GM18858 (cell line): ENCODE results near the gene COMTD1.
"Not testable (repeated sequence)": the region's sequence is repeated elsewhere in the genome, so short reads cannot be mapped to it uniquely, and the experiment has no call there.

ENCODE experiments used
- ATAC-seq: cut with Tn5 transposase; IDR thresholded peaks from one replicate; pipeline ENCODE4 v1.9.1; 2021; ENCODE audit not compliant: unreplicated experiment

The COMTD1 gene

DNA sequence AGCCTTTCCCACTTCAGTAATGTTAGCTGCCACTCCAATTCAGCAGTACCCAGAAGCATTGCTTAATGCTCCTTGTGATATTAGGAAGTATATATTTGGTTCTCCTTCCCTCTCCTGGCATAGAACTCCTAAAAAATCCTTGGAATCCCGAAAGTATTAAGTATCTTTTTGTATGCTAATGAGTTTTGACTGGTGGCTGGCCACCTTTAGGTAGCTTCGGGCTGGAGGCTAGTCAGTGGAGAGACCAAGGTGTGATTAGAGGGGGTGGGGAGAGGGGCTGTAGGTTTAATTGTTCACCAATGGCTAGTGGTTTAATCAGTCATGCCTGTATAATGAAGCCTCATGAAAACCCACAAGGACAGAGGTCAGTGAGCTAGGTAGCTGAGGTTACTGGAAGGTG lies 12.2 kb downstream of the COMTD1 start:
- ATAC-seq: no peak

DNA sequence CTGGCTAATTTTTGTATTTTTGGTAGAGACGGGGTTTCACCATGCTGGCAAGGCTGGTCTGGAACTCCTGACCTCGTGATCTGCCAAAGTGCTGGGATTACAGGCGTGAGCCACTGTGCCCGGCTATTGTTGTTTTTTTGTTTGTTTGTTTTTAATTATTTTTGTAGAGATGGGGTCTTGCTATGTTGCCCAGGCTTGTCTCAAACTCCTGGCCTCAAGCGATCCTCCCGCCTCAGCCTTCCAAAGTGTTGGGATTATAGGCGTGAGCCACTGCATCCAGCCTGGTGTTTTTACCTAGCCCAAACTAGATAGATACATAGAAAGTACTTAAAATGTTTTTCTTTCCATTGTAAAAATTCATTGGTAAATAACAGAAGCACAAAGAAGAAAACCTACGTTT lies 14.3 kb downstream of the COMTD1 start:
- ATAC-seq: not testable (repeated sequence)

DNA sequence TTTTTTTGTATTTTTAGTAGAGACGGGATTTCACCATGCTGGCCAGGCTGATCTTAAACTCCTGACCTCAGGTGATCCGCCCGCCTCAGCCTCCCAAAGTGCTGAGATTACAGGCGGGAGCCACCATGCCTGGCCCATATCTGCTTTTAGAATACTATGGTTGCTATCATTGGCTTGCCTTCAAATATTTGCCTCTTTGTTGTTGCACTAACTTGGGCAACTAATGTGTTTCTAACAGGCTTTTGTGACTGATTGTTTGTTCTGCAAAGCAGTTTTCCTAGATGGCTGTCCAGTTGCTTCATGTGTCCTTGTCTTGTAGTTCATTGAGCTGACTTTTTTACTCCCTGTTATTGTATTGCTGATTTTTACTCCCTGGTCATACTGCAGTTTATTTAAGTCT lies 15.5 kb downstream of the COMTD1 start:
- no peak for ATAC-seq

DNA sequence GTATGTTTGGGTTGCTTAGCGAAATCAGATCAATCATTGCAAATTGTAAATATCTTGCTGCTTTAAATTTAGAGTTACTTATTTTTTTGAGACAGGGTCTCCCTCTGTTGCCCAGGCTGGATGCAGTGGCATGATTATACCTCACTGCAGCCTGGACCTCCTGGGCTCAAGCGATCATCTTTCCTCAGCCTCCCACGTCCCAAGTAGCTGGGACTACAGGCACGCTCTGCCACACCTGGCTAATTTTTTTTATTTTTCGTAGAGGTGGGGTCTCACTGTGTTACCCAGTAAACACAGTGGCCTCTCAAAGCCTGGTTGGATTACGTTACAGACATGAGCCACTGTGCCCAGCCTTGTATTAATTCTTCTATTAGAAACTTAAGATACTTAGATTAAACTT lies 23.4 kb downstream of the COMTD1 start:
- no peak for ATAC-seq

DNA sequence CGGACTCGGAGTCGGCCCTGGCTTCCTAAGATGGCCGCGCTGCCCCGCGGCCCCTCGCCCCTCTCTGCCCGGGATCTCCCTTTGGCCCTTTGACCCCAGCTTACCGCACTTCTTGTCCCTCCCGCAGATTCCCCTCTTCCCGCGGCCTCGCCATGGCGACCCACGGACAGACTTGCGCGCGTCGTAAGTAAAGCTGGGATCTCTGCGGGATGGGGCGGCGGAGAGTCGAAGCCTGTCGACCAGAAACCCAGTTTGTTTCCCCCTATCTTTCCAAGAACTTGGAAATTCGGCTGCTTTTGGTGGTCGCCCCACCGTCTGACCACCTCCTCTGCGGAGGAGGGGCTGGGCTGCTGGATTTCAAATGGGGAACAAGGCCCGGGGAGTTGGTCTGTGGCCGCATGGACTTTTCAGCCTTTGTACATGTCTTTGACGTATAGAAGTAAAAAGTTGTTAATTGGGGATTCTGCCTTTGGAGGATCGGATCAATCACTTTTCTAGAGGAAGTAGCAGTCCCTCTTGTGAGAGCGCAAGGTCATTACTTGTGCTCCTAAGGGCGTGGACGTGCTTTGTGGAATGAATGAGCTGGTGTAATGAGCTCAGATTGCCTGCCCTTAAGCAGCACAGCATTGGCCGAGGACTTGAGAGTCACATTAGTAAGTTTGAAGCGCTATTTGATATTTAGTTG lies 24.6 kb downstream of the COMTD1 start:
- no peak for ATAC-seq

DNA sequence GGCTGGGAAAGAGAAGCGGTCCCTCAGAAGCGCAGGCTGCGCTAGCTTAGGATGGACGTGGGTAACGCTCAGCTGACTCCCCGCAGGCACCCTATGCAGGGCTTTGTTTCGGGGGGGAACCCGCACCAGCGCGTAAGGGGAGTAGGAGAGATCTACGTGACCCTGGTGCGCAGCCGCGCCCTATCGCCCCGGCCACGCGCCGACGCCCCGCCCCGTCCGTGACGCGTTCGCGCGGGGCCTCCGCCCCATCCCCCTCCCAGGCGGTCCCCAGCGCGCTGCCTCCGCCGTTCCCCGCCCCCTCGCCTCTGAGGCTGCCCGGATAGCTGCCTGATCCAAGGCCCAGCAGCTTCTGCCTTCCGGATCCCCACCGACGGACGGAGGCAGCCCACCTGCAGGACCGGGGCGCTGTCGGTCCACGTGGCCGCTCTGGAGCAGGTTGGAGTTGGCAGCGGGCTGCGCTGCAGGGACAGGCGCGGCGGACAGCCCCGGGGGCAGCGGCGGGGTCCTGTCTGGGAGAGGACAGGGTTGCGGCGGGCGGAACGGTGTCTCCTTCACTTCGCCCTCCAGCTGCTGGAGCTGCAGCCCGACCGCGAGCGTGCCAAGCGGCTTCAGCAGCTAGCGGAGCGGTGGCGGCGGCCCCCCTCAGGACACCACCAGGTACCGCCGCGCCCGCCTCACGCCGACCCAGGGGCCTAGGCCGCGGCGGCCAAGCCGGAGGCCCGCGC lies 25.3 kb downstream of the COMTD1 start, which contains the start of gene VDAC2:
TSS of gene VDAC2 (plus strand) at position 515 of the 725 bp plus-strand sequence. CDS start 363 bp downstream, outside the sequence.
- ATAC-seq: peak; percentile 53

- ATAC-seq: peak; percentile 30
These were observed 25.9 kb downstream of the COMTD1 start for GRCh38 chr10:75209921-75210281.

GRCh38 chr10:75209086-75209920 lies 26.5 kb downstream of the COMTD1 start:
- no peak for ATAC-seq

DNA sequence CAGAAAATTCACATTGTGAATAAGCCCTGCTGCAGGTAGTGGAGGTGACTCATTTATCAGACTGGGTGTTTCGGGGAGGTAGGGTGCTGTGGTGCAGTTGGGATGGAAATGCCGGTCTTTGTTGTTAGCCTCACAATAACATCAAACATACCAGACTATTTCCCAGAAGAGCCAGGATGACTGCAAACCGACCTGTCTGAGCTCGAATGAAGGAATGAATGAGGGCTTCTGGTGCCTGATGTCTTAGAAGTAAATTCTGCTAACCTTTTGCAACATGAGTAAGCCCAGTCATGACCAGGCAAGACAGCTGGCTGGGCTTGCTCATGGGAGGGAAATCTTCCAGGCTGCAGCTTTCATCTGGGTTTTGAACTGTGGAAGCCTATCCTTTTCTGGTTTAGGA lies 27.6 kb downstream of the COMTD1 start:
- no peak for ATAC-seq

DNA sequence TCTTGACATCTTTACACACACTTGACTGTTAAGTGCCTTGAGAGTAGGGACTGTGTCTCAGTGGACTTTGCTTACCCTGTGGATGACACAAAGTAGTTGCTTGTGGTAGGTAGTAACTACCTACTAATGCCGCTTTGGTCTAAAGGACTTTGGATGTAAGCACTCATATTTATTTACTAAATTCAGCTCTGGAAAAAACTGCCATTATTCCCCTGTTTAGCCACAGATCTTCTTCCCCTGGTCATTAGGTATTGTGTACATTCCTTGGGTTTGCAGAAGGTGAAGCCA lies 28.0 kb downstream of the COMTD1 start:
- ATAC-seq: no peak

GRCh38 chr10:75207079-75207856 lies 28.5 kb downstream of the COMTD1 start:
- ATAC-seq: no peak

DNA sequence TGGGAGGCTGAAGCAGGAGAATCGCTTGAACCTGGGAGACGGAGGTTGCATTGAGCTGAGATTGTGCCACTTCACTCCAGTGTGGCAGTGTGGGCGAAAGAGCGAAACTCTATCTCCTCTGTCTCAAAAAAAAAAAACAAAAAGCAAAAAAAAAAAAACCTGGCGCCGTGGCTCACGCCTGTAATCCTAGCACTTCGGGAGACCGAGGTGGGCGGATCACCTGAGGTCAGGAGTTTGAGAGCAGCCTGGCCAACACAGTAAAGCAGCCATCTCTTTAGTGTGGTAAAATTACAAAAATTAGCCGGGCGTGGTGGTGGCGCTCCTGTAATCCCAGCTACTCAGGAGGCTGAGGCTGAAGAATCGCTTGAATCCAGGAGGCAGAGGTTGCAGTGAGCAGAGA lies 29.1 kb downstream of the COMTD1 start:
- ATAC-seq: not testable (repeated sequence)

GRCh38 chr10:75205908-75206307 lies 29.8 kb downstream of the COMTD1 start:
- ATAC-seq: no peak

DNA sequence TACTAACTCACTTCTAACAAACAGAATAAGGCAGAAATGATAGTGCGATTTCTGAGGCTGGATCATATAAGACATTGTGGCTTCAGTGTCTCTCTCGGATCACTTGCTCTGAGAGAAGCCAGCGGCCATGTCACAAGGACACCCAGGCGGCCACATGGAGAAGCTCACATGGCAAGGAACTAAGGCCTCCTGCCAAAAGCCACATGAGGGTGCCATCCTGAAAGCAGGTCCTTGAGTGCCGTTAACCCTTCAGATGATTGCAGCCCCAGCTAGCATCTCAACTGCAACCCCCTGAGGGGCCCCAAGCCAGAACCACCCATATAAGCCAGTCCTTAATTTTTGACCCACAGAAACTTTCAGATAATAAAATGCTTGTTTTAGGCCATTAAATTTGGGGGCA lies 32.0 kb downstream of the COMTD1 start:
- no peak for ATAC-seq

DNA sequence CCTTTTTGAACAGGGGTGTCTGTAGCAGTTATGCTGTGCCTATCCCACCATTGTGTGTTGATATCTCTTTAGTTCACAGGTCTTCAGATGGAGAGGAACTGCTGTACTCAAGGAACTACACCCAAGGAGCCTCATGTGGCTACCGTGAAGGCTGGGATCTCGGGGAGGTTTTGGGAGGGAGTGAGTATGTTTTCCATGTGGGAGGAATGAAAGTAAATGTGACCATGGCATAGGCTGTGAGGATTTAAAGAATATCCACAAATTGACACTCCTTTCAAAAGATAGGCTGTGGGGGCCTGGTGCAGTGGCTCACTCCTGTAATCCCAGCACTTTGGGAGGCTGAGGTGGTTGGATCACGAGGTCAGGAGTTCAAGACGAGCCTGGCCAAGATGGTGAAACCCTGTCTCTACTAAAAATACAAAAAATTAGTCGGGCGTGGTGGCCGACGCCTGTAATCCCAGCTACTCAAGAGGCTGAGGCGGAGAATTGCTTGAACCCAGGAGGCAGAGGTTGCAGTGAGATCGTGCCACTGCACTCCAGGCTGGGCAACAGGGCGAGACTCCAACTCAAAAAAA lies 32.6 kb downstream of the COMTD1 start:
- ATAC-seq: not testable (repeated sequence)

GRCh38 chr10:75202321-75203045 lies 33.3 kb downstream of the COMTD1 start:
- ATAC-seq: no peak

DNA sequence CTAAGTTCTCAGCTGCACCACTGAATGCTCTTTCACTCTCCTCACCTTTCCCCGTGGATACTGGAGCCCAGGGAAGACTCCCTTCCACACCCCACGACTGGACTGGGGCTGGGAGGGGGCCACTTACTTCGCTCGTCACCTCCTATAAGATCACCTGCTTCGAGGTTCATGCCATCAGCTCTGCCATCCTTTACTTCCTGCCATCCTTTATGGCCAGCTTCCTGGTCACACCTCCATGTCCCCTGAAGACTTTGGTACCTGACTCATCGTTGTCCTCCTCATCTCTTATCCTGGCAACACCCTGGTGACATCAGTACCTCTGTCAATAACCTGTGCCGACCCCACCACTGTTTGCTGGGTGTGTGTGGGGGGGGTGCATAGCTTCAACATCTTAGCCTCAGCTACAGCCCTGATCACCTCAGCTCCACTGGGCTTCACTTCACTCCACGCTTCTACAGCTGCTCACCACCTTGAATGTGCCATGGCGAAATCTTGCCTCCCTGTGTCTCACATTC lies 33.9 kb downstream of the COMTD1 start:
- no peak for ATAC-seq

GRCh38 chr10:75199949-75200348 lies 35.8 kb downstream of the COMTD1 start:
- not testable (repeated sequence) for ATAC-seq

DNA sequence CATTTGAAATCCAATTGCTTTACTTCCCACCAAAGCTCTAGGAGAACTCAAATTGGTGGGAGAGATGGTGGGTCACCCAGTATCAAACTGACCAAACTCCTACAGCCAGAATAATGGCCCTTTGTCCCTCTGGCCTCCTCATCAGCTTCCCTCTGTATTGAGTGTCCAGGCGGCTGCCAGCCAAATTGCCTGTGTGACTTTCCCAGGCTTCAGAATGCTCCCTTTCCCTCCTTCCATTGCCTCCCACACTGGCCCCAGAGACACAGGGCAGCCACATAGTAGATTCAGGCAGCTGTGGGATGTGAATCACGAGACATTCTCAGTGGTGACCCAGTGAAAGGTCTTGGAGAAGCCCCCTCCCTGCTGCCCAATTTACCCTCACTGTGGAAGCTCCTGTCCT lies 37.9 kb downstream of the COMTD1 start:
- no peak for ATAC-seq

GRCh38 chr10:75197066-75197465 lies 38.7 kb downstream of the COMTD1 start:
- ATAC-seq: no peak
